SK-N-SH treated with all-trans-retinoic acid at 6 μM for 48 hours (cell line): ENCODE measurements around the gene CLMN.

Source experiments
- ATAC-seq: fragments of 200-7000 bp; cut with Tn5 transposase; 3 replicates; pipeline ENCODE4 v1.9.1; 2020; ENCODE audit warnings: mild to moderate bottlenecking, moderate library complexity
- ARNTL ChIP-seq: fragments of 450-650 bp; formaldehyde crosslinking; IDR thresholded peaks from 2 replicates; pipeline ENCODE4 v1.5.0; 2020; ENCODE audit warnings: low read depth, mild to moderate bottlenecking, moderate library complexity, borderline replicate concordance
- BACH2 ChIP-seq: fragments of 250-450 bp; sonication (Bioruptor Pico); IDR thresholded peaks from 2 replicates; pipeline ENCODE4 v1.9.0; 2021; ENCODE audit warnings: mild to moderate bottlenecking, borderline replicate concordance
- CREB5 ChIP-seq: fragments of 250-450 bp; sonication (Bioruptor Pico); IDR thresholded peaks from 2 replicates; pipeline ENCODE4 v1.5.1; 2020; ENCODE audit warnings: low read depth, mild to moderate bottlenecking, moderate library complexity
- CSDC2 ChIP-seq: fragments of 250-450 bp; sonication (Bioruptor Pico); IDR thresholded peaks from 2 replicates; pipeline ENCODE4 v1.5.0; 2020; ENCODE audit warnings: mild to moderate bottlenecking, moderate library complexity
- CSRNP3 ChIP-seq: fragments of 250-450 bp; sonication (Bioruptor Pico); IDR thresholded peaks from 2 replicates; pipeline ENCODE4 v1.5.1; 2021; ENCODE audit warnings: mild to moderate bottlenecking, moderate library complexity
- ESRRG ChIP-seq: fragments of 250-450 bp; sonication (Bioruptor Pico); IDR thresholded peaks from 2 replicates; pipeline ENCODE4 v1.6.1; 2021; ENCODE audit warnings: mild to moderate bottlenecking
- GLIS3 ChIP-seq: fragments of 250-450 bp; sonication (Bioruptor Pico); IDR thresholded peaks from 2 replicates; pipeline ENCODE4 v1.5.0; 2020; ENCODE audit warnings: mild to moderate bottlenecking, moderate library complexity
- ISL1 ChIP-seq: fragments of 250-450 bp; sonication (Bioruptor Pico); IDR thresholded peaks from 2 replicates; pipeline ENCODE4 v2.1.2; 2022; ENCODE audit warnings: mild to moderate bottlenecking, moderate library complexity
- OSR1 ChIP-seq: fragments of 250-450 bp; sonication (Bioruptor Pico); IDR thresholded peaks from 2 replicates; pipeline ENCODE4 v1.8.0; 2022; ENCODE audit warnings: moderate library complexity, mild to moderate bottlenecking, inconsistent platforms
- POU6F1 ChIP-seq: fragments of 250-450 bp; sonication (Bioruptor Pico); IDR thresholded peaks from 2 replicates; pipeline ENCODE4 v1.8.0; 2021; ENCODE audit warnings: low read depth, mild to moderate bottlenecking, moderate library complexity, borderline replicate concordance
- PPARA ChIP-seq: fragments of 250-450 bp; sonication (Bioruptor Pico); IDR thresholded peaks from 2 replicates; pipeline ENCODE4 v1.5.0; 2020; ENCODE audit warnings: mild to moderate bottlenecking, borderline replicate concordance
- SNAI2 ChIP-seq: fragments of 250-450 bp; sonication (Bioruptor Pico); IDR thresholded peaks from 2 replicates; pipeline ENCODE4 v1.5.0; 2020; ENCODE audit warnings: mild to moderate bottlenecking, moderate library complexity
- TCF4 ChIP-seq: fragments of 250-450 bp; sonication (Bioruptor Pico); IDR thresholded peaks from 2 replicates; pipeline ENCODE4 v1.8.0; 2021; ENCODE audit warnings: mild to moderate bottlenecking, moderate library complexity, borderline replicate concordance
- TOX ChIP-seq: fragments of 250-450 bp; sonication (Bioruptor Pico); IDR thresholded peaks from 2 replicates; pipeline ENCODE4 v1.8.0; 2021; ENCODE audit warnings: mild to moderate bottlenecking, moderate library complexity, borderline replicate concordance
- TSHZ2 ChIP-seq: fragments of 250-450 bp; sonication (Bioruptor Pico); IDR thresholded peaks from 2 replicates; pipeline ENCODE4 v1.5.0; 2020; ENCODE audit warnings: mild to moderate bottlenecking, moderate library complexity
- ZC3H10 ChIP-seq: fragments of 250-450 bp; sonication (Bioruptor Pico); IDR thresholded peaks from 2 replicates; pipeline ENCODE4 v1.5.1; 2021; ENCODE audit warnings: mild to moderate bottlenecking, moderate library complexity
- ZFP3 ChIP-seq: fragments of 250-450 bp; sonication (Bioruptor Pico); IDR thresholded peaks from 2 replicates; pipeline ENCODE4 v1.5.0; 2020; ENCODE audit warnings: mild to moderate bottlenecking, moderate library complexity
- ZFP30 ChIP-seq: fragments of 450-650 bp; formaldehyde crosslinking; IDR thresholded peaks from 2 replicates; pipeline ENCODE4 v1.5.0; 2022; ENCODE audit warnings: mild to moderate bottlenecking, moderate library complexity
- ZNF565 ChIP-seq: fragments of 450-650 bp; formaldehyde crosslinking; conservative IDR thresholded peaks from 2 replicates; pipeline ENCODE4 v1.5.0; 2020; ENCODE audit warnings: low read depth, mild to moderate bottlenecking, moderate library complexity
- ZNF70 ChIP-seq: fragments of 450-650 bp; formaldehyde crosslinking; IDR thresholded peaks from 2 replicates; pipeline ENCODE4 v1.5.0; 2020; ENCODE audit warnings: mild to moderate bottlenecking, moderate library complexity
- ZNF8 ChIP-seq: fragments of 450-650 bp; formaldehyde crosslinking; IDR thresholded peaks from 2 replicates; pipeline ENCODE4 v1.5.0; 2020; ENCODE audit warnings: mild to moderate bottlenecking, moderate library complexity

CLMN gene

GRCh38 chr14:95341115-95341514, 21.4 kb upstream of the CLMN start (continued):
- TF ChIP-seq TSHZ2 (CRISPR knock-in tag) (no peak), TOX (CRISPR knock-in tag) (no peak), BACH2 (CRISPR knock-in tag) (no peak), CSRNP3 (no peak), ISL1 (no peak), ZFP3 (CRISPR knock-in tag) (no peak), ZNF70 (CRISPR knock-in tag) (no peak), TCF4 (no peak), OSR1 (CRISPR knock-in tag) (no peak), SNAI2 (CRISPR knock-in tag) (no peak), ZNF8 (CRISPR knock-in tag) (no peak), ESRRG (no peak), CSDC2 (CRISPR knock-in tag) (no peak), ZFP30 (CRISPR knock-in tag) (no peak), GLIS3 (no peak)

GRCh38 chr14:95340201-95340697, 20.5 kb upstream of the CLMN start:
- ATAC-seq = no peak; the same call in 2 of the 3 replicates
- TF ChIP-seq TCF4 = no peak
- no peak for TF ChIP-seq ZFP3 (CRISPR knock-in tag)
- no peak for TF ChIP-seq ZNF565 (CRISPR knock-in tag)
- no peak for TF ChIP-seq ZC3H10 (CRISPR knock-in tag)
- no peak for TF ChIP-seq ARNTL (CRISPR knock-in tag)
- TF ChIP-seq GLIS3 = no peak
- no peak for TF ChIP-seq CSRNP3

- no peak for ATAC-seq
- TF ChIP-seq POU6F1 = no peak
Measured at GRCh38 chr14:95339301-95339865, 19.7 kb upstream of the CLMN start.

- TF ChIP-seq PPARA (CRISPR knock-in tag) (no peak), ZFP3 (CRISPR knock-in tag) (no peak), ZNF565 (CRISPR knock-in tag) (no peak), POU6F1 (no peak), BACH2 (CRISPR knock-in tag) (no peak), OSR1 (CRISPR knock-in tag) (no peak), CREB5 (CRISPR knock-in tag) (no peak), TCF4 (no peak), ISL1 (no peak)
Measured at GRCh38 chr14:95338436-95338835, 18.7 kb upstream of the CLMN start.

More at GRCh38 chr14:95338436-95338835, 18.7 kb upstream of the CLMN start:
- no peak for ATAC-seq
